T47D (cell line): ENCODE measurements around the gene B3GALT5.

Experiments used
- DNase-seq, 2 experiments: peaks; one replicate each; pipeline versions ENCODE4 v3.0.0 to v3.0.0-alpha.2; 2011 to 2012; ENCODE audit warnings: low read depth in 1 of 2, low spot score in 1 of 2
- JUND ChIP-seq: IDR thresholded peaks from 2 replicates; pipeline ENCODE4 v1.6.1; 2012; ENCODE audit warnings: low read depth
- in situ Hi-C: cut with HindIII; loops from 2 replicates; pipeline ENCODE4 v1.10.0; 2016; ENCODE audit warnings: low sequenced_read_pairs, low pct_unique_long_range_greater_than_20kb

The B3GALT5 gene

GRCh38 chr21:39667353-39667891 lies 54.7 kb downstream of the B3GALT5 start:
- no peak for TF ChIP-seq JUND
- in situ Hi-C loops, result no loop called here
- no peak for DNase-seq

GRCh38 chr21:39668369-39668768 lies 55.6 kb downstream of the B3GALT5 start:
- in situ Hi-C loops, result no loop called here
- TF ChIP-seq JUND, result no peak
- DNase-seq, result no peak

GRCh38 chr21:39669485-39669884 lies 56.7 kb downstream of the B3GALT5 start:
- no peak for DNase-seq
- TF ChIP-seq JUND, result no peak
- in situ Hi-C loops, result no loop called here

DNA sequence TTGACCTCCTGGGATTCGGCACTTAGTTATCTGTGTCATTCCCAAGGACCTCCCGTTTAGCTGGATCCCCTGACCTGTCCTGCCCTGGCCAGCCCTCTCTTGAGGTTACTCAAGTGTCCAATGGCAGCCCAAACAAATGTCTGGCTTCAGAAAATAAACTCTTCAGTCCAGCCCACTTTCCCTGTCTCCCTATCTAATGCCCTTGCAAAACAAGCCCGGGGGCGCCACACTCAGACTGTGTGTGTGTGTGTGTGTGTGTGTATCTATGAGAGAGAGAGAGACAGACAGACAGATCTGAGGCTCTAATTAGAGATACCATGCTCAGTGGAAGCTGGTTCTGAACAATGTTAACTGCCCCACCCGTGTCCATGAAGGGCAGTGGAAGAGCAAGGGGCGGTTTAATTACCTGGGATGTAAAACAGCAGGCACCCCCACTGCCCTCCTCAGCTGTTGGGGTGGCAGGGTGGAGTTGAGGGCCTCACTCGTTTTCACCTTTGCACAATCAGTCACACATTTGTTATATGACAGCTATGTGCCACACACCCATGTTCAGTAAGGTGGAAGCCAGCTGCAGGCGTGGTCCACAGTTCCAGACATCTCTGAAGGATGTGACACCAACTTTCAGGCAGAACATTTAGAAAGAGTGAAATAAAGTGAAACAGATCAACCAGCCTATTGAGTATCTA lies 57.4 kb downstream of the B3GALT5 start:
- DNase-seq, result no peak
- in situ Hi-C loops, result no loop called here
- TF ChIP-seq JUND, result no peak

GRCh38 chr21:39670701-39671100 lies 58.0 kb downstream of the B3GALT5 start:
- DNase-seq, result no peak
- TF ChIP-seq JUND, result no peak
- in situ Hi-C loops, result no loop called here

GRCh38 chr21:39671986-39672385 lies 59.2 kb downstream of the B3GALT5 start:
- no peak for TF ChIP-seq JUND
- in situ Hi-C loops, result no loop called here

GRCh38 chr21:39673163-39673562 lies 60.4 kb downstream of the B3GALT5 start:
- in situ Hi-C loops, result no loop called here
- no peak for DNase-seq
- no peak for TF ChIP-seq JUND

More at GRCh38 chr21:39671986-39672385, 59.2 kb downstream of the B3GALT5 start:
- no peak for DNase-seq

GRCh38 chr21:39673736-39674135 lies 61.0 kb downstream of the B3GALT5 start:
- DNase-seq, result no peak
- TF ChIP-seq JUND, result no peak
- in situ Hi-C loops, result no loop called here

GRCh38 chr21:39674801-39675200 lies 62.1 kb downstream of the B3GALT5 start:
- in situ Hi-C loops, result no loop called here

GRCh38 chr21:39675590-39675989 lies 62.9 kb downstream of the B3GALT5 start:
- TF ChIP-seq JUND, result no peak
- in situ Hi-C loops, result no loop called here
- no peak for DNase-seq

More at GRCh38 chr21:39674801-39675200, 62.1 kb downstream of the B3GALT5 start:
- no peak for TF ChIP-seq JUND
- DNase-seq, result no peak

GRCh38 chr21:39675993-39676661 lies 63.4 kb downstream of the B3GALT5 start:
- in situ Hi-C loops, result no loop called here
- TF ChIP-seq JUND, result no peak
- DNase-seq, result peak; percentile 28 to 83

DNA sequence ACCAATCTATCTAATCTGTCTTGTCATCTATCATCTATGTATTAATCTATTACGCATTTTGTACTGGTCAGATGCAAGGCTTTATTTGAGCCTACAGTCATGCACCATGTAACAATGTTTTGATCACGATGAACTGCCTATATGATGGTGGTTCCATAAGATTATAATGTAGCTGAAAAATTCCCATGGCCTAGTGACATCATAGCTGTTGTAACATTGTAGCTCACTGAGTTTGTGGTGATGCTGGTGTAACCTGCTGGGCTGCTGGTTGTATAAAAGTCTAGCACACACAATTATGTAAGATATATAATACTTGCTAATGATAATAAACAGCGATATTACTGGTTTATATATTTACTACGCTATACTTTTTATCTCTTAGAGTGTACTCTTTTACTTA lies 67.5 kb downstream of the B3GALT5 start:
- in situ Hi-C loops, result no loop called here
- no peak for DNase-seq
- no peak for TF ChIP-seq JUND

GRCh38 chr21:39681257-39681656 lies 68.5 kb downstream of the B3GALT5 start:
- in situ Hi-C loops, result no loop called here
- no peak for DNase-seq
- TF ChIP-seq JUND, result no peak

GRCh38 chr21:39681845-39682244 lies 69.1 kb downstream of the B3GALT5 start:
- in situ Hi-C loops, result no loop called here
- DNase-seq, result no peak
- TF ChIP-seq JUND, result no peak
